Motor neuron (in vitro differentiated cells): ENCODE data around the gene C12orf43. TPM values are rescaled to one million over a fixed set of nuclear protein-coding genes. Genes with fewer than 3 reads are reported as not detected.

Experiments
- ATAC-seq, 8 experiments: fragments of 200-7000 bp; cut with Tn5 transposase; replicated peaks in 6 of 8; 2 replicates each; pipeline ENCODE4 v1.8.0; 2021; ENCODE audit warnings: mild to moderate bottlenecking in 8 of 8, moderate library complexity in 8 of 8
- H3K27ac ChIP-seq, 2 donors: fragments of 250-450 bp; sonication (Bioruptor Pico); 2 replicates each; pipeline ENCODE4 v1.9.0; 2021; ENCODE audit warnings: antibody characterized with exemption in 2 of 2, mild to moderate bottlenecking in 2 of 2, moderate library complexity in 1 of 2
- H3K4me1 ChIP-seq, 2 donors: fragments of 250-450 bp; sonication (Bioruptor Pico); replicated peaks in 1 of 2; 2 replicates each; pipeline ENCODE4 v1.6.1; 2021; ENCODE audit warnings: antibody characterized with exemption in 2 of 2, mild to moderate bottlenecking in 2 of 2, moderate library complexity in 1 of 2
- H3K4me3 ChIP-seq, 5 donors: fragments of 250-450 bp; sonication (Bioruptor Pico); 2 replicates each; pipeline ENCODE4 v1.9.0; 2021; ENCODE audit warnings: antibody characterized with exemption in 5 of 5, mild to moderate bottlenecking in 5 of 5, moderate library complexity in 4 of 5
- WGBS, 10 experiments: fragments of 450-650 bp; shearing (Covaris generic); methylation state at CpG; one replicate each; pipeline ENCODE4 v1.0.0; 2022; 5-methylcytosine and 5-hydroxymethylcytosine counted together
- in situ Hi-C, 9 experiments: fragments of 400-800 bp; cut with MboI; loops; one replicate each; pipeline ENCODE4 v1.15.0; 2021; ENCODE audit warnings: low sequenced_read_pairs in 9 of 9, low pct_unique_long_range_greater_than_20kb in 2 of 9; ENCODE audit not compliant: unreplicated experiment in 9 of 9
- total RNA-seq, 8 experiments: library from RNA; unstranded; fragments of 300-600 nt; gene quantifications; 2 replicates each; pipeline versions ENCODE4 v1.2.3 to v1.2.4, GENCODE V29; 2022

The C12orf43 gene
- total RNA-seq, 8 experiments from 2014 or later = 8.2 to 19.7 (median 12.7) TPM

DNA sequence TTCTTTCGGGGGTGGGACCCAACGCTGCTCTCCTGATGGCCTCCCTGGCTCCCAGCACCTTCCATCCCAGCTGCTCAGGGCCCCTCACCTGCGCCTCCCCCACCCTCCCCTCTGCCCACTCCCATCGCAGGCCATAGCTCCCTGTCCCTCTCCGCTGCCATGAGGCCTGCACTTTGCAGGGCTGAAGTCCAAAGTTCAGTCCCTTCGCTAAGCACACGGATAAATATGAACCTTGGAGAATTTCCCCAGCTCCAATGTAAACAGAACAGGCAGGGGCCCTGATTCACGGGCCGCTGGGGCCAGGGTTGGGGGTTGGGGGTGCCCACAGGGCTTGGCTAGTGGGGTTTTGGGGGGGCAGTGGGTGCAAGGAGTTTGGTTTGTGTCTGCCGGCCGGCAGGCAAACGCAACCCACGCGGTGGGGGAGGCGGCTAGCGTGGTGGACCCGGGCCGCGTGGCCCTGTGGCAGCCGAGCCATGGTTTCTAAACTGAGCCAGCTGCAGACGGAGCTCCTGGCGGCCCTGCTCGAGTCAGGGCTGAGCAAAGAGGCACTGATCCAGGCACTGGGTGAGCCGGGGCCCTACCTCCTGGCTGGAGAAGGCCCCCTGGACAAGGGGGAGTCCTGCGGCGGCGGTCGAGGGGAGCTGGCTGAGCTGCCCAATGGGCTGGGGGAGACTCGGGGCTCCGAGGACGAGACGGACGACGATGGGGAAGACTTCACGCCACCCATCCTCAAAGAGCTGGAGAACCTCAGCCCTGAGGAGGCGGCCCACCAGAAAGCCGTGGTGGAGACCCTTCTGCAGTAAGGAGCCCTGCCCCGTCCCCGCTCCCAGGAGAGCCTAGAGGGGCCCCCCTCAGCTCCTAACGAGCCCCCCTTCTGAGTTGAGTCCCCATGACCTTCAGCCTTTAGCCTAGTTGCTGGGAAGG is 37.7 kb downstream of the C12orf43 start, which contains the start of gene HNF1A:
HNF1A (plus strand) TSS at position 248 of the 924 bp plus-strand sequence; CDS start at position 474, 226 bp downstream.
- WGBS, 10 experiments = 44 to 100% methylated on average over 1 to 2 of the region's 40 CpGs; no CpG with 5 or more reads in 8 of the 10 experiments
- in situ Hi-C loops = no loop called here
- H3K27ac ChIP-seq = no peak within 1 kb of the TSS
- ATAC-seq = peak in 4 of 8 experiments; percentile 19 to 38 (median 29)
- H3K4me1 ChIP-seq = peaks cover 0 to 20% of the 10 kb centered on the region in 2 donors
- no peak within 1 kb of the TSS for H3K4me3 ChIP-seq

GRCh38 chr12:120977531-120978295 is 38.6 kb downstream of the C12orf43 start:
- H3K4me1 ChIP-seq = peaks cover 0 to 26% of the 10 kb centered on the region in 2 donors
- in situ Hi-C loops = no loop called here
- 72 to 100% (median 87%) methylated on average over 1 to 9 of the region's 14 CpGs; no CpG with 5 or more reads in 4 of the 10 experiments for WGBS, 10 experiments
- H3K27ac ChIP-seq = no peak overlapping the region
- no peak overlapping the region for H3K4me3 ChIP-seq
- ATAC-seq = no peak

DNA sequence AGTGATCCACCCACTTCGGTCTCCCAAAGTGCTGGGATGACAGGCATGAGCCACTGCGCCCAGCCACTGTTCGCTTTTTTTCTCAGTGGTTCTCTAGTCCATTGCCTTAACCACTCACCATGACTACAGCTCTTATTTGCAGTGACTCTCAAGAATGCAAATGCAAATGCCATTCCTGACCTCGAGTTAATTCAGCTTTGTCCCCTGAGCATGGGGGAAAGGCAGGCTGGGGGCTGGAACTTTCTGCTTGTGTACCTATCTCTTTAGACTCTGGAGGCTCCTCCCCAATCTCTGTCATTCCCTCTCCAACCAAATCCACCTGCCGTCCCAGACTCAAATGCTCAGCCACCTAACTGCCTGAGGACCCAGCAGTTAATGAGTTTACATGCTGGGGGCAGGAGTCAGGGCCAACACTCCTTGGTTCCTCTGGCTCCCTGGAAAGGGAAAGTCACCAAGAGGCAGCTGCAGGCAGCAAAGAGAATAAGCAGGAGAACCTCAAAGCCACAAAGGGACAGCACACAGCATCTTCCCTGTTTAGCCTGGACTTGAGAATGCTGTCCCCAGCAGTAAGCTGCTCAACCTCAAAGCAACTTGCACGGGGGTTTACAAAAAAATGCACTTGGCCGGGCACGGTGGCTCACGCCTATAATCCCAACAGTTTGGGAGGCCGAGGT is 43.3 kb downstream of the C12orf43 start:
- ATAC-seq = peak; percentile 39 to 95 (median 92)
- WGBS, 10 experiments = 0 to 77% (median 8%) methylated on average over 1 to 7 of the region's 10 CpGs; no CpG with 5 or more reads in 2 of the 10 experiments
- in situ Hi-C loops = loop anchor here in 1 of 9 experiments (25.0 kb wide), 2 partner anchors 236 to 336 kb away; partner anchors contain the start of genes ACADS and CABP1
- Histone ChIP-seq H3K4me3 (no peak overlapping the region), H3K27ac (peak overlapping the region; percentile 6 to 7), H3K4me1 (peaks cover 0 to 7% of the 10 kb centered on the region in 2 donors)

DNA sequence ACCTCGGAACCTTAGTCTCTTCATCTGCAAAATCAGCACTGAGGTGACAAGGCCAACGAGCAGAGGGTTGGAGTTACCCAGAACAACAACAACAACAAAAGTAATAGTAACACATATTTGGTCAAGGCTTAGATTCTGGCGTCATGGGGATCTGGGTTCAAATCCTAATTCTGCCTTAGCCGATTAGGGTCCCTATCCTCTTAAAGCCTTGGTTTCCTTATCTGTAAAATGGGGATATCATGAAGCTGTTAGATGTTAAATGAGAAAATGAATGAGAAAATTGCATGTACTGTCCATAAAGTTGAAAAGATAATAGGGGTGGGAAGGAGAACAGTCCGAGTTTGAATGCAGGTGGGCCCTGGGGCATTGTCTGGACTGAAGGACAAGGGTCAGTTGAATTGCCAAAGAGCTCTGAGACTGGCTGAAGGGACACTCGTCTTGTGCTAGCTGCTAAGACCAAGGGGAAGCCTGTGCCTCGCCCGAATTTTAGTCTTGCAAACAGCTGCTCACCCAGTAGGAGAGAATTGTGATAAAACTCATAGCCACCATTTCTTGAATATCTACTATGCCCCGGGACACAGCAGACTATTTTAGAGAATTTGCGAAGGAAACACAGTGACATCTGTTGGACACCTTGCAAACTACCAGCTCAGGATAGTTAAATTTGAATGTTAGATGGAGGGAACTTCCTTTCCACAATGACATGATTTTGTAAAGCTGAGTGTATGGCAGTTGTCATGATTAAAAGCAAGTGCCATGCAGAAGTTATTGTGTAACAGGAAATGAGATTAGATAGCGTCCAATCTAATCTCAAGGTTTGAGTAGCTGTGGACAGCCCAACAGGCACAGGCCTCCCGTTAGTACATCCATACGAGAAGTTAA is 44.7 kb downstream of the C12orf43 start:
- 38 to 85% (median 58%) methylated on average over 1 to 10 of the region's 13 CpGs for WGBS, 10 experiments
- H3K4me3 ChIP-seq = no peak overlapping the region
- in situ Hi-C loops = loop anchor here in 1 of 9 experiments (25.0 kb wide), 2 partner anchors 234 to 334 kb away; partner anchors contain the start of genes ACADS and CABP1
- peak in 3 of 8 experiments; percentile 84 to 93 (median 92) for ATAC-seq
- H3K27ac ChIP-seq = no peak overlapping the region
- H3K4me1 ChIP-seq = peaks cover 0 to 6% of the 10 kb centered on the region in 2 donors

DNA sequence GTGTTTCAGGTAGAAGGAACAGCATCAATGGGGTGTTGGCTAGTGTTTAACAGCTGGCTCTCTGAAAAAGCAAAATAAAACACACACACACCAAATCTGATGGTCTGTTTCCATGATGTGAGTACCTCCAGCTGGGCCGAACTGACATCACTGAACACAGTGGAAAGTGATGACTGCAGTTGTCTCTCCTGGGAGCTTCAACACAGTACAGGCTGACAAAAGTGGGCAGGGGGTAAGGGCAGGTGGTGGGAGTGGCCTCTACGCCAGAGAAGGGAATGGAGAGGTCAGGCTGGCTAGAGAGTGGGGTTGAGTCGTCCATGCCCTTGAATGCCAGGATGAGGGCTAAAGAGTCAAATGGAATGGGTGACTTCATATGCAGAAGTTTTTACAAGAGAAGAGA is 46.0 kb downstream of the C12orf43 start:
- Histone ChIP-seq H3K4me3 (no peak overlapping the region), H3K4me1 (peaks cover 0 to 10% of the 10 kb centered on the region in 2 donors), H3K27ac (no peak overlapping the region)
- ATAC-seq = no peak
- WGBS, 10 experiments = 28 to 86% (median 80%) methylated on average over 1 to 3 of the region's 3 CpGs; no CpG with 5 or more reads in 5 of the 10 experiments
- in situ Hi-C loops = loop anchor here in 1 of 9 experiments (25.0 kb wide), 2 partner anchors 233 to 333 kb away; partner anchors contain the start of genes ACADS and CABP1

DNA sequence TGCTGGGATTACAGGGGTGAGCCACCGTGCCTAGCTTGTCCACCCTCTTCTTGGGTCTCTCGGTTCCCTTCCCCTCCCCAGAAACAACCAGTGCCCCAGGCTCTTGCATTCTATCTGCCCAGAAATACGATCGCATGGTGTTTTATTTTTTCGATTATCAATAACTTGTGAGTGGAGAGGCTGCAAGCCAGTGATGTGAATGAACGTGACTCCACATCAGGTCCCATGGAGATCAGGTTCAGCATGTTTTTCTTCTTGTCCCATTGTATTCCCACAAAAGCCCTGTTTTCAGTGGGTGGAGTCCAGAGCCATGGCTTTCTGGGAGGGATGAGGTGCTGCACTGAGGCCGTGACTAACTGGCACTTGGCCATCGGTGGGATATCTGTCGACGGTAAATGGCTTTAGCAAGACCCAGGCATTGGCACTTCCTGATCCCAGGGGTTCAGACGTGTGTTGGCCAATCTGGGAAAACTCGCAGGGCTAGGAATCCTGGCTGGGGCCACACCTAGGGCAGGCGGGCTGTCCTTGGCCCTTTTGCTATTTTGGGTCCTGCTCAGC is 50.7 kb downstream of the C12orf43 start:
- peaks cover 0 to 5% of the 10 kb centered on the region in 2 donors for H3K4me1 ChIP-seq
- 44 to 100% (median 73%) methylated on average over 1 to 8 of the region's 13 CpGs for WGBS, 10 experiments
- H3K27ac ChIP-seq = no peak overlapping the region
- H3K4me3 ChIP-seq = no peak overlapping the region
- ATAC-seq = no peak
- in situ Hi-C loops = loop anchor here in 1 of 9 experiments (25.0 kb wide), 2 partner anchors 228 to 328 kb away; partner anchors contain the start of genes ACADS and CABP1

DNA sequence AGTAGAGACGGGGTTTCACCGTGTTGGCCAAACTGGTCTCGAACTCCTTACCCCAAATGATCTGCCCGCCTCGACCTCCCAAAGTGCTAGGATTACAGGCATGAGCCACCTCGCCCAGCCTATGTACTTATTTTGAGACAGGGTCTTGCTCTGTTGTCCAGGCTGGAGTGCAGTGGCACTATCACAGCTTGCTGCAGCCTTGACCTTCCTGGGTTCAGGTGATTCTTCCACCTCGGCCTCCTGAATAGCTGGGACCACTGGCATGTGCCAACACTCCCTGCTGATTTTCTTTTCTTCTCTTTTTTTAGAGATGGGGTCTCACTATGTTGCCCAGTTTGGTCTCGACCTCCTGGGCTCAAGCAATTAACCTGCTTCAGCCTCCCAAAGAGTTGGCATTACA is 52.0 kb downstream of the C12orf43 start:
- no peak for ATAC-seq
- Histone ChIP-seq H3K27ac (no peak overlapping the region), H3K4me1 (peaks cover 0 to 5% of the 10 kb centered on the region in 2 donors), H3K4me3 (no peak overlapping the region)
- in situ Hi-C loops = loop anchor here in 1 of 9 experiments (25.0 kb wide), 2 partner anchors 227 to 327 kb away; partner anchors contain the start of genes ACADS and CABP1
- whole genome bisulfite sequencing, 10 experiments = 0 to 100% (median 38%) methylated on average over 1 to 2 of the region's 8 CpGs; no CpG with 5 or more reads in 4 of the 10 experiments

GRCh38 chr12:120962532-120963020 is 53.7 kb downstream of the C12orf43 start:
- H3K4me1 ChIP-seq = peaks cover 0 to 5% of the 10 kb centered on the region in 2 donors
- 0 to 100% (median 100%) methylated on average over 1 to 2 of the region's 2 CpGs; no CpG with 5 or more reads in 1 of the 10 experiments for WGBS, 10 experiments
- no peak overlapping the region for H3K27ac ChIP-seq
- peak in 1 of 8 experiments; percentile 19 for ATAC-seq
- in situ Hi-C loops = loop anchor here in 1 of 9 experiments (25.0 kb wide), 2 partner anchors 225 to 325 kb away; partner anchors contain the start of genes ACADS and CABP1
- H3K4me3 ChIP-seq = no peak overlapping the region

DNA sequence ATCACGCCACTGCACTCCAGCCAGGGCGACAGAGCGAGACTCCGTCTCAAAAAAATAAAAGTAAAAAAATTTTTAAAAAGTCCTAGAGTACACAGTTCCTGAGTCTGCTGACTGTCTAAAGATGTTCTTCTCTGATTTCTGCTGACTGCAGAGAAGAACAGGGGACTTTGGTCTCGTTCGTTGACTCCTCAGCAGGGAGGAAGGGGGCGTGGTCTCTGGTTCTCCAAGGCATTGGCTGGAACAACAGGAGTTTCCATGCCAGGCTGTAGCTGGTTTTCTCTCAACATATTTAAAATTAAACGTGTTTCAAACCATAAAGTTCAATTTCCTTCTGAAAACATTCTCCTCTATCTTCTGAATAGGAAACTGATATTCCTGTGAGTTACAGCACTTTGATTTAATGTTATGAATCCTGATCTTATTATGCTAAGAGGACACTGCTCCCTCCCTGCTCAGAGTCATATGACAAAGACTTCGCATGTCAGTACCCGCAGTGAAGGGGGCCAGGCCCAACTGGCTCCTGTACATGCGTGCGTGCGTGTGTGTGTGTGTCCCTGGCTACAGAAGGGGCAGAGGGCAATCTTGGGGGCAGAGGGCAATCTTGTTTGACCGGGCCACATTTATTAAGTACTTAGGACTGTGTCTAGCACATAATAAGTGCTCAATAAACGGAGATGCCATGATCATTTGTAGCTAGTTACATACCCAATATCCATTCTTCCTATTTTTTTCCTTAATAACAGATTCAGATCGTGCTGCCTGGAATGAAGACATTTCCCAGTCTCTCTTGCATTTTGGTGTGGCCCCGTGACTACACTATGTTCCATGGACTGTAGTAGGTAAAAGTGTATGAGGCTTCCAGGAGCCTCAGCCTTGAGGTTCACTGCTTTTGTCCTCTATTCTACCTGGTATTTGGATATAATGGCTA is 54.4 kb downstream of the C12orf43 start:
- no peak overlapping the region for H3K27ac ChIP-seq
- peaks cover 0 to 5% of the 10 kb centered on the region in 2 donors for H3K4me1 ChIP-seq
- in situ Hi-C loops = loop anchor here in 1 of 9 experiments (25.0 kb wide), 2 partner anchors 225 to 325 kb away; partner anchors contain the start of genes ACADS and CABP1
- WGBS, 10 experiments = 39 to 100% (median 66%) methylated on average over 2 to 16 of the region's 17 CpGs
- H3K4me3 ChIP-seq = no peak overlapping the region
- ATAC-seq = peak in 1 of 8 experiments; percentile 24

DNA sequence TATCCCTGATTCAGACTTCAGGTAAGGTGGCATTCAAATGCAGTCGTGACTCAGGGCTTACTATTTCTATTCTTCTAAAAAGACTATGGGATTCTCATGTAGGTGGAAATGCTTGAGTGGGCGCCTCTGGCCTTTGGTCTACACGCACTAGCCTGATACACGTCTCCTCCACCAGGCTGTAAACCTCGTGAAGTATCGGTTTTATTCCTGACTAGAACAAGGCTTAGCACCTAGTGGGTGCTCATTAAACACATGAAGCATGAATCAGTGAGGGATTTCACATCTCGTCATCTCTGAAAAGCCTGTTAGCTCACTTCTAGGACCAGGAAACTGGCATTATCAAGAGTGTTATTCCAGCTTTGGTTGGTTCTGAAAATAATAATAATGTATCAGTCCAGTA is 55.6 kb downstream of the C12orf43 start:
- 17 to 100% (median 70%) methylated on average over 1 to 6 of the region's 7 CpGs; no CpG with 5 or more reads in 4 of the 10 experiments for WGBS, 10 experiments
- Histone ChIP-seq H3K4me1 (peaks cover 0 to 2% of the 10 kb centered on the region in 2 donors), H3K4me3 (no peak overlapping the region), H3K27ac (no peak overlapping the region)
- in situ Hi-C loops = loop anchor here in 1 of 9 experiments (25.0 kb wide), 2 partner anchors 223 to 323 kb away; partner anchors contain the start of genes ACADS and CABP1
- ATAC-seq = no peak
